GM23338 (cell line): ENCODE results near the gene OLFML1. TPM values are rescaled to one million over a fixed set of nuclear protein-coding genes. Genes with fewer than 3 reads are reported as not detected.

Source experiments
- ATAC-seq: fragments of 200-7000 bp; cut with Tn5 transposase; 3 replicates; pipeline ENCODE4 v1.9.1; 2020
- DNase-seq: peaks from one replicate; pipeline ENCODE4 v3.0.0-alpha.2; 2015; ENCODE audit warnings: low spot score
- H2AFZ ChIP-seq: fragments of 200-600 bp; sonication (generic); 2 replicates; pipeline ENCODE4 v1.8.0; 2016; ENCODE audit warnings: antibody characterized with exemption, mild to moderate bottlenecking, moderate library complexity
- H3F3A ChIP-seq: fragments of 200-600 bp; sonication (generic); replicated peaks from 2 replicates; pipeline ENCODE4 v1.8.0; 2017; ENCODE audit warnings: antibody characterized with exemption, mixed run types, low read depth
- H3K27ac ChIP-seq: fragments of 200-600 bp; sonication (generic); 2 replicates; pipeline ENCODE4 v1.6.1; 2016; ENCODE audit warnings: low read depth
- H3K27me3 ChIP-seq: fragments of 200-600 bp; sonication (generic); 2 replicates; pipeline ENCODE4 v1.8.0; 2016; ENCODE audit warnings: mild to moderate bottlenecking, mixed run types, moderate library complexity; ENCODE audit not compliant: insufficient read depth
- H3K36me3 ChIP-seq: fragments of 200-600 bp; sonication (generic); 2 replicates; pipeline ENCODE4 v1.8.0; 2016; ENCODE audit warnings: mild to moderate bottlenecking; ENCODE audit not compliant: insufficient read depth
- H3K4me1 ChIP-seq: fragments of 200-600 bp; sonication (generic); 2 replicates; pipeline ENCODE4 v1.8.0; 2016; ENCODE audit warnings: mild to moderate bottlenecking, moderate library complexity; ENCODE audit not compliant: insufficient read depth
- H3K4me2 ChIP-seq: fragments of 200-600 bp; sonication (generic); 2 replicates; pipeline ENCODE4 v1.7.1; 2017; ENCODE audit warnings: mixed run types
- H3K4me3 ChIP-seq: fragments of 200-600 bp; sonication (generic); 2 replicates; pipeline ENCODE4 v1.6.1; 2016; ENCODE audit warnings: mixed run types
- H3K79me2 ChIP-seq: fragments of 200-600 bp; sonication (generic); replicated peaks from 2 replicates; pipeline ENCODE4 v1.8.0; 2017; ENCODE audit warnings: mild to moderate bottlenecking; ENCODE audit not compliant: insufficient read depth
- H3K9me2 ChIP-seq: fragments of 200-600 bp; sonication (generic); 2 replicates; pipeline ENCODE4 v1.8.0; 2017; ENCODE audit not compliant: insufficient read depth
- H4K20me1 ChIP-seq: fragments of 200-600 bp; sonication (generic); replicated peaks from 2 replicates; pipeline ENCODE4 v1.8.0; 2017; ENCODE audit warnings: mild to moderate bottlenecking; ENCODE audit not compliant: insufficient read depth
- H3K27ac Mint-ChIP-seq: 2 replicates; pipeline ENCODE4 v1.8.0; 2020; ENCODE audit warnings: inconsistent platforms, mild to moderate bottlenecking, moderate library complexity, mixed read lengths
- H3K27me3 Mint-ChIP-seq: 3 replicates; pipeline ENCODE4 v1.8.0; 2022; ENCODE audit warnings: low read depth, mild to moderate bottlenecking, moderate library complexity, mixed read lengths, inconsistent platforms; ENCODE audit not compliant: insufficient read depth, poor library complexity
- H3K36me3 Mint-ChIP-seq: 3 replicates; pipeline ENCODE4 v1.8.0; 2021; ENCODE audit warnings: low read depth, mild to moderate bottlenecking, inconsistent platforms, moderate library complexity, mixed read lengths
- H3K4me1 Mint-ChIP-seq: 3 replicates; pipeline ENCODE4 v1.8.0; 2020; ENCODE audit warnings: mild to moderate bottlenecking, inconsistent platforms, mixed read lengths
- H3K4me3 Mint-ChIP-seq: 3 replicates; pipeline ENCODE4 v1.8.0; 2021; ENCODE audit warnings: moderate library complexity, mild to moderate bottlenecking, inconsistent platforms, mixed read lengths
- H3K9me3 Mint-ChIP-seq: 3 replicates; pipeline ENCODE4 v1.8.0; 2020; ENCODE audit warnings: moderate library complexity, mild to moderate bottlenecking, inconsistent platforms, mixed read lengths
- CREB1 ChIP-seq: fragments of 250-450 bp; sonication (Bioruptor Pico); IDR thresholded peaks from 2 replicates; pipeline ENCODE4 v1.5.0; 2020; ENCODE audit warnings: low read depth, mild to moderate bottlenecking, moderate library complexity
- EZH2phosphoT487 ChIP-seq: fragments of 200-600 bp; sonication (generic); IDR thresholded peaks from one replicate; pipeline ENCODE4 v1.8.1; 2018; ENCODE audit warnings: antibody characterized with exemption; ENCODE audit not compliant: unreplicated experiment
- JUNB ChIP-seq: IDR thresholded peaks from one replicate; pipeline ENCODE4 v1.6.1; 2016; ENCODE audit warnings: antibody characterized with exemption; ENCODE audit not compliant: unreplicated experiment
- NANOG ChIP-seq: IDR thresholded peaks from 2 replicates; pipeline ENCODE4 v1.6.1; 2016; ENCODE audit warnings: antibody characterized with exemption, borderline replicate concordance
- STAT1 ChIP-seq: IDR thresholded peaks from one replicate; pipeline ENCODE4 v1.6.1; 2016; ENCODE audit warnings: antibody characterized with exemption; ENCODE audit not compliant: unreplicated experiment
- polyA plus RNA-seq: library from polyadenylated mRNA; unstranded; fragments of >200 nt; fragmentation: Nextera tagmentation; extraction: Ambion mirVana; gene quantifications from 2 replicates; pipeline ENCODE4 v1.2.1, GENCODE V29; 2016
- total RNA-seq: library from RNA; depleted of rRNA; stranded (reverse); fragments of >200 nt; shearing (Covaris generic); gene quantifications from 2 replicates; pipeline ENCODE4 v1.2.3, GENCODE V29; 2014
- TF ChIP-seq, protein P1 (sequence below), 2 experiments: fragments of 200-600 bp in 1 of 2; sonication (generic) in 1 of 2; conservative IDR thresholded peaks; 2 replicates each; pipeline versions ENCODE4 v1.5.1 to v1.6.1; 2016 to 2017; ENCODE audit warnings: antibody characterized with exemption in 2 of 2, low read depth in 2 of 2, mild to moderate bottlenecking in 2 of 2, moderate library complexity in 1 of 2
- TF ChIP-seq, protein P2 (sequence below): IDR thresholded peaks from 2 replicates; pipeline ENCODE4 v1.6.1; 2016; ENCODE audit warnings: antibody characterized with exemption
- TF ChIP-seq, protein P3 (sequence below): IDR thresholded peaks from one replicate; pipeline ENCODE4 v1.6.1; 2018; ENCODE audit warnings: antibody characterized with exemption; ENCODE audit not compliant: unreplicated experiment

The OLFML1 gene
- total and polyA plus RNA-seq, 2 experiments from 2014 or later, result 0.21 TPM; not detected in 1

DNA sequence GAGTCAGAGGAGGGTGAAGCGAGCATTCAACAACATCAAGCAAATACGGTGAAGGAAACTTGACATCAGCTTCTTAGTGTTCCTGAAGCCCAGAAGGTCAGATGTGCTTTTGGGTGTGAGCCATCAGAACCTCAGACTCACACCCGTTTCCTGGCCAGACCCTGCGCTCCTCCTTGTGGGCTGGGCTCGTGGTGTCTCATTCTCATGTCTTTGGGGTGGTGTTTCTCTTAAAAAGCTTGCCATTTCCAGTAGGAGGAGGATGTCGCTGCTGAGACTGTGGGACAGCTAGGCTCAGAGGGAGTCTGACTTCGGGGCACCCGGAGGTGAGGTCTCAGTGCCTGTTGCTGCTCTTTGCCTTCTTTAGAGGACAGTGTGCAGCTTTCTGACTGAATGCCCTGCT, 52.7 kb downstream of the OLFML1 start (continued):
- TF ChIP-seq STAT1, result no peak
- TF ChIP-seq CREB1, result no peak
- no peak for TF ChIP-seq JUNB
- TF ChIP-seq, protein P1, sequence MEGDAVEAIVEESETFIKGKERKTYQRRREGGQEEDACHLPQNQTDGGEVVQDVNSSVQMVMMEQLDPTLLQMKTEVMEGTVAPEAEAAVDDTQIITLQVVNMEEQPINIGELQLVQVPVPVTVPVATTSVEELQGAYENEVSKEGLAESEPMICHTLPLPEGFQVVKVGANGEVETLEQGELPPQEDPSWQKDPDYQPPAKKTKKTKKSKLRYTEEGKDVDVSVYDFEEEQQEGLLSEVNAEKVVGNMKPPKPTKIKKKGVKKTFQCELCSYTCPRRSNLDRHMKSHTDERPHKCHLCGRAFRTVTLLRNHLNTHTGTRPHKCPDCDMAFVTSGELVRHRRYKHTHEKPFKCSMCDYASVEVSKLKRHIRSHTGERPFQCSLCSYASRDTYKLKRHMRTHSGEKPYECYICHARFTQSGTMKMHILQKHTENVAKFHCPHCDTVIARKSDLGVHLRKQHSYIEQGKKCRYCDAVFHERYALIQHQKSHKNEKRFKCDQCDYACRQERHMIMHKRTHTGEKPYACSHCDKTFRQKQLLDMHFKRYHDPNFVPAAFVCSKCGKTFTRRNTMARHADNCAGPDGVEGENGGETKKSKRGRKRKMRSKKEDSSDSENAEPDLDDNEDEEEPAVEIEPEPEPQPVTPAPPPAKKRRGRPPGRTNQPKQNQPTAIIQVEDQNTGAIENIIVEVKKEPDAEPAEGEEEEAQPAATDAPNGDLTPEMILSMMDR (conservative IDR thresholded peaks at IDR 0.05; ENCODE audit: low read depth in 2 of 2), result no peak

DNA sequence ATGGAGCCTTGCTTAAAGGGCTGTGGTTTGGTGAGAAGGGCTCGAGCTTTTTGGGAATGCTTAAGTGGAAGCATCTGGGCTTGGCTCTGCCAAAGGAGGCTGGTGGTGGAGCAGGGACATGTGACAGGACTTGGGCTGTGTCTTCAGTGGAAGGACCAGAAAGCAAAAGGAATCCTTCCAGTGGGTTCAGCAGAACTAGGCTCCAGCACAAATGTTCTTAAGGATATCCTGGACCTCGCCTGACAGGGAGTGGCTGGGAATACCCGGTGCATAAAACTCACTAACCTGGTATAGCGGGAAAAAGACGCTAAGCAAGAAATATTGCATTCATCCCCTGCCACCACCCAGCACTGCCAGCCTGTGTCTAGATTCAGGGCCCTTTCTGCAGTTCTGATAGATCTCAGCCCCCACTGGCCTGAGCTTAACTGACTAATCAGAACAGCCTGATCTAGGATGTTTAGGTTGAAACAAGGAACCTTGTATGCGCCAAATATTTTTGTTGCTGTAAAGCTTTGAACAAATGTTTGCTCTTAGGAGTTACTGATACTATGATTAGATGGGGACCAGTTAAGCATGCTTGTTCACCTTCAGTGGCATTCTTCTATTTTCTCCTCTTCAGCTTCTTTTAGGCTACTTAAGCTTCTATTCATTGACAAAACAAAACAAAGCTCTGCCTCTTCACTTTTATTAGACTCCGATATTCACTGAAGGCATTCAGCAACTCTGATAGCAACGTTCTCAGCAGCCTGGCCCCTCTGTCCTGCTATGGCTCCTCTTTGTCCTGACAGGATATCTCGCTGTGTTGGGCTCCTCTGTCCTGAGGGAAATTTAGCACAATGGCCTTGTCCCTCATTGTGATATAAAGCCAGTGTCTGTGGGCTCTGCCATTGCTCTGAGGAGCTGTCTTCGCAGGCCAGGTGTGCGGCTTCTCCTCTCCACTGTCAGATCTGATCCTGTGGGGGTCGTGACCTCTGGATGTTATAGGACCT, 53.5 kb downstream of the OLFML1 start:
- H3K36me3 ChIP-seq, result no peaks in the 10 kb centered on the region
- no peak overlapping the region for H3K4me2 ChIP-seq
- H3K27me3 ChIP-seq, result no peaks in the 10 kb centered on the region
- no peak overlapping the region for H3K4me3 ChIP-seq
- no peak for ATAC-seq
- Mint-ChIP-seq H3K4me3 (no peak overlapping the region), H3K4me1 (peaks cover 9% of the 10 kb centered on the region), H3K36me3 (no peaks in the 10 kb centered on the region), H3K27me3 (peaks cover 7% of the 10 kb centered on the region), H3K27ac (no peak overlapping the region), H3K9me3 (no peaks in the 10 kb centered on the region)
- no peak overlapping the region for H2AFZ ChIP-seq
- H4K20me1 ChIP-seq, result no peaks in the 10 kb centered on the region
- no peaks in the 10 kb centered on the region for H3K79me2 ChIP-seq
- H3K9me2 ChIP-seq, result no peaks in the 10 kb centered on the region
- no peaks in the 10 kb centered on the region for H3K4me1 ChIP-seq
- no peak overlapping the region for H3K27ac ChIP-seq
- no peak for DNase-seq
- H3F3A ChIP-seq, result no peaks in the 10 kb centered on the region
- TF ChIP-seq, protein P1 (conservative IDR thresholded peaks at IDR 0.05; ENCODE audit: low read depth in 2 of 2), result no peak
- TF ChIP-seq, protein P2, sequence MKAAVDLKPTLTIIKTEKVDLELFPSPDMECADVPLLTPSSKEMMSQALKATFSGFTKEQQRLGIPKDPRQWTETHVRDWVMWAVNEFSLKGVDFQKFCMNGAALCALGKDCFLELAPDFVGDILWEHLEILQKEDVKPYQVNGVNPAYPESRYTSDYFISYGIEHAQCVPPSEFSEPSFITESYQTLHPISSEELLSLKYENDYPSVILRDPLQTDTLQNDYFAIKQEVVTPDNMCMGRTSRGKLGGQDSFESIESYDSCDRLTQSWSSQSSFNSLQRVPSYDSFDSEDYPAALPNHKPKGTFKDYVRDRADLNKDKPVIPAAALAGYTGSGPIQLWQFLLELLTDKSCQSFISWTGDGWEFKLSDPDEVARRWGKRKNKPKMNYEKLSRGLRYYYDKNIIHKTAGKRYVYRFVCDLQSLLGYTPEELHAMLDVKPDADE, result no peak
- TF ChIP-seq EZH2phosphoT487 (no peak), CREB1 (no peak), NANOG (no peak)
- TF ChIP-seq, protein P3, sequence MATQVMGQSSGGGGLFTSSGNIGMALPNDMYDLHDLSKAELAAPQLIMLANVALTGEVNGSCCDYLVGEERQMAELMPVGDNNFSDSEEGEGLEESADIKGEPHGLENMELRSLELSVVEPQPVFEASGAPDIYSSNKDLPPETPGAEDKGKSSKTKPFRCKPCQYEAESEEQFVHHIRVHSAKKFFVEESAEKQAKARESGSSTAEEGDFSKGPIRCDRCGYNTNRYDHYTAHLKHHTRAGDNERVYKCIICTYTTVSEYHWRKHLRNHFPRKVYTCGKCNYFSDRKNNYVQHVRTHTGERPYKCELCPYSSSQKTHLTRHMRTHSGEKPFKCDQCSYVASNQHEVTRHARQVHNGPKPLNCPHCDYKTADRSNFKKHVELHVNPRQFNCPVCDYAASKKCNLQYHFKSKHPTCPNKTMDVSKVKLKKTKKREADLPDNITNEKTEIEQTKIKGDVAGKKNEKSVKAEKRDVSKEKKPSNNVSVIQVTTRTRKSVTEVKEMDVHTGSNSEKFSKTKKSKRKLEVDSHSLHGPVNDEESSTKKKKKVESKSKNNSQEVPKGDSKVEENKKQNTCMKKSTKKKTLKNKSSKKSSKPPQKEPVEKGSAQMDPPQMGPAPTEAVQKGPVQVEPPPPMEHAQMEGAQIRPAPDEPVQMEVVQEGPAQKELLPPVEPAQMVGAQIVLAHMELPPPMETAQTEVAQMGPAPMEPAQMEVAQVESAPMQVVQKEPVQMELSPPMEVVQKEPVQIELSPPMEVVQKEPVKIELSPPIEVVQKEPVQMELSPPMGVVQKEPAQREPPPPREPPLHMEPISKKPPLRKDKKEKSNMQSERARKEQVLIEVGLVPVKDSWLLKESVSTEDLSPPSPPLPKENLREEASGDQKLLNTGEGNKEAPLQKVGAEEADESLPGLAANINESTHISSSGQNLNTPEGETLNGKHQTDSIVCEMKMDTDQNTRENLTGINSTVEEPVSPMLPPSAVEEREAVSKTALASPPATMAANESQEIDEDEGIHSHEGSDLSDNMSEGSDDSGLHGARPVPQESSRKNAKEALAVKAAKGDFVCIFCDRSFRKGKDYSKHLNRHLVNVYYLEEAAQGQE, result no peak
